Activated T-cell treated with anti-CD3 and anti-CD28 coated beads, Interleukin-2, amount 50 U/mL, for 24 hours (primary cell): Measurements from ENCODE around the gene ADRA2A.

Experiments used
- DNase-seq: peaks from one replicate; pipeline ENCODE4 v3.0.0-alpha.2; 2020
- H3K27ac Mint-ChIP-seq: 2 replicates; pipeline ENCODE4 v1.8.0; 2020; ENCODE audit warnings: mild to moderate bottlenecking, mixed read lengths
- H3K27me3 Mint-ChIP-seq: 2 replicates; pipeline ENCODE4 v1.8.0; 2020; ENCODE audit warnings: mixed read lengths
- H3K36me3 Mint-ChIP-seq: 2 replicates; pipeline ENCODE4 v1.8.0; 2020; ENCODE audit warnings: low read depth, mixed read lengths
- H3K4me1 Mint-ChIP-seq: 2 replicates; pipeline ENCODE4 v1.8.0; 2020; ENCODE audit warnings: low read depth, mixed read lengths
- H3K4me3 Mint-ChIP-seq: 2 replicates; pipeline ENCODE4 v1.8.0; 2020; ENCODE audit warnings: mild to moderate bottlenecking, moderate library complexity, mixed read lengths
- H3K9me3 Mint-ChIP-seq: 2 replicates; pipeline ENCODE4 v1.8.0; 2020; ENCODE audit warnings: mixed read lengths

ADRA2A gene

DNA sequence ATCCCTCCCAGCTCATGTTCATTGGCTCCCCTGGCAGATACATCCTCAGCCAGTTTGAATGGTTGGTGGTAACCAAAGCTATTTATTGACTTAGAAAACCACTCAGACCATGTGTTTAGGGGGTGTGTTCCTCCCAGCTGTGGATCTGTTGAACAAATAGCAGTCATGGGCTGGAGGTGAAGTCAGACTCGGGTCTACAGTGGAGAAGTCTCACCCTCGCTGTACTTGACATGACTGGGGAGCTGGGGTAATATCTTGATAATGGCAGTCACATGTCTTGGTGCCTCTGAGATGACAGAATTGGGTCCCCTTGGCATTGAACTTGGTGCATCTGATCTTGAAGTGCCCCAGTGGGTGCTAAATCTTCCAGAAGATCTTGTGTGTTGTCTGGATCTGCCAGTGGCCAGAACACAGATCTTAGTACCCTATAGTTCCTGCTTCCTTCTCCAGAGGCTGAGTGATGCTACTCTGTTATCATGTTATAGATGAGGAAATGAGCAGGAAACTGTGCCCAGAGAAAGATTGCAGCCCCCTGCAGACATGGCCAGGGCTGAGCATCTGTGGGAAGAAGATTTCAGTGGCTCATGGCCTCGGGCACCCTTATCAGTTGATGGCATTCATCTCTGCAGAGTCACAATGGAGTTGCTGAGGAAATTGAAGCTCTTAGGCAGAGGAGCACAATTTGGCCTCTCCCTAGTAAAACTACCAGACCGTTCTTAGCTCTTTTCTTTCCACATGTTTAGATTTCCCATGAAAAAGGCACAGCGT lies 50.4 kb downstream of the ADRA2A start:
- no peak for DNase-seq

DNA sequence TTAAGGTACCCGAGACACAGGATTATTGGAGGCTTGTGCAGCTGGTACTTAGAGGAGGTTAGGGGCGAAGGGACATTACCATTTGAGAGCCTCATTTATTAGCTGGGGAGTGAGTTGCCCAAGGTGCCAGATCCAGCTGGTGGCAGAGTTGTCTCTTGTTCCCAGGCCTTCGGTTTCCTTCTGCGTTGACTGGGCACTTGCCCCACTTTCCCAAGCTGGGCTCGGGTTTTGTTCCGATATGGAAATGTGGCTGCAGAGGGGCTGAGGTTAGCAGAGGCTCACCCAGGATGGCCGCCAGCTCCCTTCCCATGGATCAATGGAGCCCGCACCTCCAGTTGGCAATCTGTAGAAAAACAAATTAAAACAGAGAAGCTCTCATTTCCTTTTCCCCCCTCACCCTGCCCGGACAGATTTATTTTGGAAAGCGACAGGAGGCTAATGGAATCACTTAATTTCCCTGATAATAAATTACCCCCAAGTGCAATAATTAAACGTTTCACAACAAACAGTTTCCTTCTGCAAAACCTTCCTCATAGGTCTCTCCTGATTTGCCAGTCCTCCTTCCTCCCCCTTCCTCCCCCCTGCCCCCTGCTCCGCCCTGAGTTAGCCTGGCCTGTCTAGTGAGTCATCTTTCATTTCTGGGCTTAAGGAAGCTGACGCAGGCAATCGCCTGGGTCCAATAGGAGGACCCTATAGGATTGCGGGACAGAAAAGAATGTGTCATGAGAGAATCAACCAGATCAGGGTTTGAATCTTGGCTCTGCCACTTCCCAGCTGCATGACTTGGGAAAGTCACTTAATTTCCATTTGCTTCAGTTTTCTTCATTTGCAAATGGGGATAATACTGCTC lies 51.7 kb downstream of the ADRA2A start:
- Mint-ChIP-seq H3K4me3 (no peak overlapping the region), H3K36me3 (no peaks in the 10 kb centered on the region), H3K27ac (no peak overlapping the region), H3K9me3 (no peaks in the 10 kb centered on the region), H3K27me3 (peaks cover 17% of the 10 kb centered on the region), H3K4me1 (no peaks in the 10 kb centered on the region)
- no peak for DNase-seq

More for the DNA sequence above, 50.4 kb downstream of the ADRA2A start:
- Mint-ChIP-seq H3K27ac (no peak overlapping the region), H3K27me3 (peaks cover 11% of the 10 kb centered on the region), H3K9me3 (no peaks in the 10 kb centered on the region), H3K4me3 (no peak overlapping the region), H3K4me1 (no peaks in the 10 kb centered on the region), H3K36me3 (no peaks in the 10 kb centered on the region)

DNA sequence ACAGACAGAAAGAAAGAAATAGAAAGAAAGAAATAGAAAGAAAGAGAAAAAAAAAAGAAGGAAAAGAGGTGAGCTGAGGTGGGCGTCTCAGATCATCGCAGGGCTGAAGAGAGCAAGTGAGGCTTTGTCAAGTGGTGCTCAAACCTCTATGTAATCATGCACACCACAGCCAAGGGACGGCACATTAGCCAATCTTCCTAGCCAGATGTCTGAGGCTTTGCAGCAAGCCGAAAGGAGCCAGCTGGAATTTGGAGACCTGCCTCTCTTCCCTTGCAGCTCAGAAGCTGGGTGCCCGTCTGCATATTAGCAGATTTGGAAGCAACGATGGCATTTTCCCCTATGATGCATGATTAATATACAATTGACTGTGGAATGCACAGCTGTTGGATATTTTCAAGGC lies 52.5 kb downstream of the ADRA2A start:
- no peak overlapping the region for H3K27ac Mint-ChIP-seq
- H3K9me3 Mint-ChIP-seq: no peaks in the 10 kb centered on the region
- H3K4me3 Mint-ChIP-seq: no peak overlapping the region
- H3K27me3 Mint-ChIP-seq: peaks cover 15% of the 10 kb centered on the region
- H3K4me1 Mint-ChIP-seq: no peaks in the 10 kb centered on the region
- H3K36me3 Mint-ChIP-seq: no peaks in the 10 kb centered on the region
- DNase-seq: no peak

DNA sequence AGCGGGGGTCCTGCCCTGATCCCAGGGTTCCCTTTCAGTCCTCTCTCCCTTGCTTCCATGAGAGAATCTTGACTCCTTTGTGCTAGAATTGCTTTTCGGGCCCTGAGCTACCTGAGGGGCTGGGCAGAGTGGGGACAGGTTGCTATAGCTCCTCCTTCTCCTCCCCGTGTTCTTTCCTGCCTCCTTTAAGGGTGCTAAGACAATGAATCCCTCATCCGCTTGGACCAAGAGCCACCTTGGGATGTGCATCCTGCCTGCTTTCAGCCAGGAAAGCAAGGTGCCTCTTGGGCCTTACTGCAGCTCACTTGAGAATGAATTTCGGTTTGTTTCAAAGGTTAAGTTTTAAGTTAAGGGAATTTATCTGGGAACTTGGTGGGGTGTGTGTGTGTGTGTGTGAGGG lies 53.6 kb downstream of the ADRA2A start:
- H3K27ac Mint-ChIP-seq: no peak overlapping the region
- no peaks in the 10 kb centered on the region for H3K4me1 Mint-ChIP-seq
- H3K36me3 Mint-ChIP-seq: no peaks in the 10 kb centered on the region
- H3K27me3 Mint-ChIP-seq: peaks cover 19% of the 10 kb centered on the region
- H3K9me3 Mint-ChIP-seq: no peaks in the 10 kb centered on the region
- no peak for DNase-seq
- H3K4me3 Mint-ChIP-seq: no peak overlapping the region
